BJ (cell line): ENCODE data around the gene SV2C. TPM values are rescaled to one million over a fixed set of nuclear protein-coding genes. Genes with fewer than 3 reads are reported as not detected.

ENCODE experiments used
- CTCF ChIA-PET: fragments of 350-600 bp; formaldehyde crosslinking; extraction: SDS; loops from one replicate; lab custom pipeline; 2021; ENCODE audit warnings: antibody characterized with exemption, inconsistent platforms; lab: Yijun Ruan, JAX
- POLR2A ChIA-PET: fragments of 300-600 bp; sonication (Branson Sonifier 250); formaldehyde crosslinking; extraction: SDS; loops from one replicate; lab custom pipeline; 2021; ENCODE audit warnings: antibody characterized with exemption; lab: Charles Lee
- DNase-seq: peaks from one replicate; pipeline ENCODE4 v3.0.0-alpha.2; 2011; ENCODE audit warnings: low read depth
- H3K27me3 ChIP-seq: 2 replicates; pipeline ENCODE4 v1.6.0; 2011; ENCODE audit warnings: low read length; ENCODE audit not compliant: control insufficient read depth, insufficient read depth
- H3K36me3 ChIP-seq: 2 replicates; pipeline ENCODE4 v1.5.1; 2011; ENCODE audit warnings: low read length; ENCODE audit not compliant: control insufficient read depth, insufficient read depth
- H3K4me3 ChIP-seq: 2 replicates; pipeline ENCODE4 v1.5.1; 2011; ENCODE audit warnings: low read depth, mild to moderate bottlenecking, control low read depth, low read length
- polyA plus RNA-seq: library from polyadenylated mRNA; depleted of rRNA; stranded (reverse); fragments of >200 nt; gene quantifications from 2 replicates; pipeline ENCODE4 v1.2.3, GENCODE V29; 2011
- TF ChIP-seq, protein P1 (sequence below): IDR thresholded peaks from 2 replicates; pipeline ENCODE4 v1.5.1; 2011; ENCODE audit warnings: low read depth, mild to moderate bottlenecking, control low read depth, inconsistent platforms, low read length, moderate library complexity; ENCODE audit not compliant: insufficient read depth

The SV2C gene
- polyA plus RNA-seq, 1 experiment: not detected

- Histone ChIP-seq H3K36me3 (no peaks in the 10 kb centered on the region), H3K27me3 (no peaks in the 10 kb centered on the region), H3K4me3 (no peak overlapping the region)
- ChIA-PET CTCF (interaction anchor here (1.4 kb wide), 1 partner anchor 8 kb away, joined by 3 read pairs; no protein-coding TSS in a partner anchor), POLR2A (no interaction called here)
- TF ChIP-seq, protein P1, sequence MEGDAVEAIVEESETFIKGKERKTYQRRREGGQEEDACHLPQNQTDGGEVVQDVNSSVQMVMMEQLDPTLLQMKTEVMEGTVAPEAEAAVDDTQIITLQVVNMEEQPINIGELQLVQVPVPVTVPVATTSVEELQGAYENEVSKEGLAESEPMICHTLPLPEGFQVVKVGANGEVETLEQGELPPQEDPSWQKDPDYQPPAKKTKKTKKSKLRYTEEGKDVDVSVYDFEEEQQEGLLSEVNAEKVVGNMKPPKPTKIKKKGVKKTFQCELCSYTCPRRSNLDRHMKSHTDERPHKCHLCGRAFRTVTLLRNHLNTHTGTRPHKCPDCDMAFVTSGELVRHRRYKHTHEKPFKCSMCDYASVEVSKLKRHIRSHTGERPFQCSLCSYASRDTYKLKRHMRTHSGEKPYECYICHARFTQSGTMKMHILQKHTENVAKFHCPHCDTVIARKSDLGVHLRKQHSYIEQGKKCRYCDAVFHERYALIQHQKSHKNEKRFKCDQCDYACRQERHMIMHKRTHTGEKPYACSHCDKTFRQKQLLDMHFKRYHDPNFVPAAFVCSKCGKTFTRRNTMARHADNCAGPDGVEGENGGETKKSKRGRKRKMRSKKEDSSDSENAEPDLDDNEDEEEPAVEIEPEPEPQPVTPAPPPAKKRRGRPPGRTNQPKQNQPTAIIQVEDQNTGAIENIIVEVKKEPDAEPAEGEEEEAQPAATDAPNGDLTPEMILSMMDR: no peak
- DNase-seq: no peak
Observed at GRCh38 chr5:76376148-76376865, 293.1 kb downstream of the SV2C start.

GRCh38 chr5:76376866-76377230 lies 293.7 kb downstream of the SV2C start:
- POLR2A ChIA-PET: no interaction called here
- CTCF ChIA-PET: interaction anchor here (1.4 kb wide), 1 partner anchor 7 kb away, joined by 3 read pairs; no protein-coding TSS in a partner anchor
- no peaks in the 10 kb centered on the region for H3K36me3 ChIP-seq
- no peak for DNase-seq
- TF ChIP-seq, protein P1: no peak
- H3K27me3 ChIP-seq: no peaks in the 10 kb centered on the region
- no peak overlapping the region for H3K4me3 ChIP-seq

GRCh38 chr5:76378355-76378754 lies 295.2 kb downstream of the SV2C start:
- CTCF ChIA-PET: no interaction called here
- POLR2A ChIA-PET: no interaction called here

DNA sequence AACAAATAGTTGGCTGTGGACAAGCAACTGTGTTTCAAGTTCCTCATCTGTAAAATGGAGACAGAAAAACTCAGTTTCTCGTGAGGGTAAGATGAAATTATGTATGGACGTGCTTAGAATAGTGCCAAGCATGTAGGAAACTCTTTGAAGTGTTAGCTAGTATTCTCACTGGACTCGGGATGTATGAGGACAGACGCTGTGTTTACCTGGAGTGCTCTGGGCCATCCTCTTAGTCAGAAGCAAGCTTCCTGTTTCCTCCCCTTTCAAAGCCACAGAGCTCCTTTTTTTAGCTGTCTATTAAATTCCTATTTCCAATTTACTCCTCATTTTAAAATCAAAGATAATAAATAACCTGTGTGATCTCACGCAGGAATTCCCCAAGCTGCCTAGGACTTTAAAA lies 296.1 kb downstream of the SV2C start:
- Histone ChIP-seq H3K27me3 (no peaks in the 10 kb centered on the region), H3K4me3 (no peak overlapping the region), H3K36me3 (no peaks in the 10 kb centered on the region)
- POLR2A ChIA-PET: no interaction called here
- DNase-seq: no peak
- TF ChIP-seq, protein P1: no peak
- CTCF ChIA-PET: no interaction called here

More at GRCh38 chr5:76378355-76378754, 295.2 kb downstream of the SV2C start:
- TF ChIP-seq, protein P1: no peak
- no peaks in the 10 kb centered on the region for H3K36me3 ChIP-seq
- no peaks in the 10 kb centered on the region for H3K27me3 ChIP-seq
- no peak for DNase-seq
- no peak overlapping the region for H3K4me3 ChIP-seq

DNA sequence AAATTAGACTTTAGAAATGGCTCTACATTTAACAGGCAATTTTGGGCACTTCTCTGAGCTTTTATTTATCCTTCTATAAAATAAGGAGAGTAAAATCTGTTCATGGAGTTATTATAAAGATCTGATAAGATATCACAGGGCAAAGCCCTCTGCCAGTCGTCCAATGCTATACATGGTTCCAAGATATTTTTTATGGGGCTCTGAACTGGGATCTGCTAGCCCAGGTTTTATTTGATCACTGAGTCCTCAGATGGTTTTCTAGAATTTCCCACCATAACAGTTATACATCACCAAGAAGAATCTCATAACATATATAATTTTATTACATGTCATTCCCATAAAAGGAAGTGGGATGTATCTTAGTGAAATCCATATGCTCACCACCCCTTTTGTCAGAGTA lies 296.7 kb downstream of the SV2C start:
- ChIA-PET CTCF (no interaction called here), POLR2A (no interaction called here)
- no peaks in the 10 kb centered on the region for H3K36me3 ChIP-seq
- TF ChIP-seq, protein P1: no peak
- no peak for DNase-seq
- no peaks in the 10 kb centered on the region for H3K27me3 ChIP-seq
- H3K4me3 ChIP-seq: no peak overlapping the region
